NCI-H2171 (cell line): ENCODE results near the gene UBL4B.

Experiments used
- DNase-seq: peaks from one replicate; lab custom pipeline; 2025; lab: John Stamatoyannopoulos, UW

Gene UBL4B

DNA sequence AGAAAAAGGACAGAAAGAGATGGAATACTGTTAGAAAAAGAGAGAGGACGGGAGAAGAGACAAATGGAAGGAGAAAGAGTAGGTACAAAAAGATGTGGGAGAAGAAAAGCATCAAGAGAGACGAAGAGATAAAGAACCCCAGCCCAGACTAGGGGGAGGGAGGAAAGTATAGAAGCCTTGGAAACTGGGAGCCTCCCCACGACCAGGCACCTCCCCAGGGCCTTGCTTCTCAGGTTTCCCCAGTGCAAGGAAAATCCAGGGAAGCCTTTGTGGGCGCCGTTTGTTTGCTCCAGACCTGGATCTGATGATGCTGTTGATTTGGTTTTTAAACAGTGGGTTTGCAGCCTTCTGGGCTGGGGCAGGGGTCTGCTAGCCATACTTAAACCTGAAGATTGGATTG, 26.6 kb upstream of the UBL4B start:
- no peak for DNase-seq

DNA sequence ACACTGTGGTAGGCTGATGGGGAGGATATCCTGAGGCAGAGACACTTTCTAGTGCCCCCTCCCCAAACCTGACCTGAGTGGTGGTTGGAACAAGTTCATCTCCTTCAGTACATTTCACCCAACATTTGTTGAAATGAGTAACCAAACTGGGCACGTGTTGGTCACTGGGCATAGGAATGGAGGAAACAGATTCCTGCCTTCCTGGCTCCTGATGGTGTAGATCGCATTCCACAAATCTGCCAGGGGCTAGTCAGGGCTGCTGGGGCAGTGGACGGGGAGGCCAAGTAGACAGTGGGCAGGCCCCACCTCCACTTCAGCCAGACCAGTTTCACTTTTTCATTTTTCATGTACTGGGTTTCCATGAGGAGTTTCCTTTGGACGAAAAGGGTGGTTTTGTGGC, 25.3 kb upstream of the UBL4B start:
- DNase-seq = no peak

- DNase-seq = peak; percentile 29
Measured at GRCh38 chr1:110087812-110088738, 24.2 kb upstream of the UBL4B start.

GRCh38 chr1:110088739-110089316, 23.4 kb upstream of the UBL4B start:
- no peak for DNase-seq

DNA sequence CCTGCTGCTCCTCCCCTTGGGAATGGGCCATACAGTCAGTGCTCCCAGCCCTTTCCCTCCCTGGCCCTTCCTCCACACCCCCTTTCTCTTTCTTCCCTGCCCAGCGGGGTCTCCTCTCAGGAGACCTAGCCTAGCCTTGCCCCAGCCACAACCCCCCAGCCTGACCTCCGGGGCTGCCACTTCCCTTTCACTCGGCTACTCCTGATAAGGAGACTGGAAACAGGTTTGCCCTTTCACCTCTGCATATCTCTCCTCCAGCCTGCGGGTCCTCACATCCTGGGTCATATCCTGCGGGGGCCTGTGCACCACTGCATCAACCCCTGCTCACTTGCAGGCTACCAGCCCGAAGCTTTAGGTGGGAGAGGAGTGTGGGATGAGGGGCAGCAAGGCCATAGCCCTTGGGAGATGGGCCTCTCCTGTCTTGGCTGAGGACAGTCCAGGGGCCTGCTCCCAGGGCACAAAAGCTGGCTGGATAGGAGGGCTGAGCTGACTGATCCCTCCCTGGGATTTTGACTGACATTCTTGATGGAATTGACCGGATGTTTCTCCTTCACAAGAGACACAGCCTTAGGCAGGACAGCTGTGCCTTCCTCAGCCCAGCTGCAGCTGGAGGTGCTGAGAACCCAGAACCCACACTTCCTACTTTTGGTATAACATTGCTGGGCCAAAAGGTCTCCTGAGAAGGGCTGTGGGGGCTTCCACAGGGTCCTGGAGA, 22.5 kb upstream of the UBL4B start:
- DNase-seq = no peak

- no peak for DNase-seq
Measured at GRCh38 chr1:110091381-110091780, 20.9 kb upstream of the UBL4B start.

DNA sequence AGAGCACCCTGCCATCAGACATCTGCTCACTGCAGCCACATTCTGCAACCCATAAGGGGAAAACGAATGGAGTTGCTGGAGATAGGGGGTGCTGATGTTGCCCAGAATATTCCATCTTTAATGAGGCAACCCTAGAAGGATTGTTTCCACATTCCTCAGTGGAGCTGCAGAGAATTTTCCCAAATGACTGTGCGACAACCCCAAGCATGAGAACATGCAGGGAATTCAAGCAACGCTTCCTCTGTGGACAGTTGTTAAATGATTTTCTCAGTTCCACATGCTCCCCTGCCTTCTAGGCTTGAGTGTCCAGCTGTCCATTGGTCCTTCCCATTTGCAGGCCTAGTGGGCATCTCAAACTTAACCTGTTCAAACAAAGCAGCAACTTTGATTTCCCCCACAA, 20.5 kb upstream of the UBL4B start:
- no peak for DNase-seq

DNA sequence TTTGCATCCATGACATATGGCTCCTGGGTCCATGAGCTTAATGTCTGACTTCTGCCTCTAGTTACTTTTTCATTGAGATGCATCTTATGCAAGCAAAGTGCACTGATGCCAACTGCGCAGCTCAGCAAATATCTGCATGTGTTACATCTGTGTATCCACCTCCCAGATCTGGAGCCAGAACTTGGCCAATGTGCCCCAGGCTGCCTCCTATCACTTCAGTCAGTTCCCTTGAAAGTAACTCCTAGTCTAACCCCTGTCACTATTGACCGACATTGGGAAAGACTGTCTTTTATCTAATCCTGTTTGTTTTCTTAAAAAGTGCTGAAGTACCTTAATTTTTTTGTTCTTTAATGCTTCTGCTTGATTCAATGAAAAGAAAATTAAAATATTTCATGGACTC, 19.3 kb upstream of the UBL4B start:
- no peak for DNase-seq

DNA sequence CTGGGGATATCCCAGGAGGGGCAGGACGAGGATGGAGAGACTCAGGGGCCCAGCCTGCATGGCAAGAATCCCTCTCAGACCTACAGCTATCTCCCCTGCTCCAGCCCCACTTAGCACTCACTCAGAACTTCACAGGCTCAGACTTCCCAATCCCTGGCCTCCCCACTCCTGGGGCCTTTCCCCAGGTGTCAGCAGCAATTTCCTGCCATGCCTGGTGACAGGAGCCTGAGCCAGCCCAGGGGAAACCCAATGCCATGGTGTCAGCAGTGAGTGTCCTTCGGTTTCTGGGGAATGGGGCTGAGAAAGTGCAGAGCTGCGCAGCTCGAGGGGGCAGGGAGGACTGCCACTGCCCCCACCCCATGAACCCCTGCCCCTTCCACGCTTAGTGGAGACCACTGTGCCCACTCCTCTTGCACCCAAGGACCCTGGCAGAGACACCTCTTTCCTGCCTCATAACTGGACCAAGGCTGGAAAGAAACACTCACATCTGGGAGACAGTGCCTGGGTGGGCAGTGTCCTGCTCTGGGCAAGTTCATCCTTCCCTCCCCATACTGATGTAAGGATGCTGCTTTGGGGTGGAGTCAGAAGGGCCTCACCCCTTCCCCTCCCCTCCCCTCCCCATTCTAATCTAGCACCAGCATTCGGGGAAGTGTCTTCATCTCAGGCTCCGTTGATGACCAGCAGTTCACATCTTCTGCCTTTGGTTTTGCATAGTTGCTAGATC, 17.1 kb upstream of the UBL4B start:
- DNase-seq = no peak

GRCh38 chr1:110097507-110098221, 14.6 kb upstream of the UBL4B start:
- DNase-seq = no peak

DNA sequence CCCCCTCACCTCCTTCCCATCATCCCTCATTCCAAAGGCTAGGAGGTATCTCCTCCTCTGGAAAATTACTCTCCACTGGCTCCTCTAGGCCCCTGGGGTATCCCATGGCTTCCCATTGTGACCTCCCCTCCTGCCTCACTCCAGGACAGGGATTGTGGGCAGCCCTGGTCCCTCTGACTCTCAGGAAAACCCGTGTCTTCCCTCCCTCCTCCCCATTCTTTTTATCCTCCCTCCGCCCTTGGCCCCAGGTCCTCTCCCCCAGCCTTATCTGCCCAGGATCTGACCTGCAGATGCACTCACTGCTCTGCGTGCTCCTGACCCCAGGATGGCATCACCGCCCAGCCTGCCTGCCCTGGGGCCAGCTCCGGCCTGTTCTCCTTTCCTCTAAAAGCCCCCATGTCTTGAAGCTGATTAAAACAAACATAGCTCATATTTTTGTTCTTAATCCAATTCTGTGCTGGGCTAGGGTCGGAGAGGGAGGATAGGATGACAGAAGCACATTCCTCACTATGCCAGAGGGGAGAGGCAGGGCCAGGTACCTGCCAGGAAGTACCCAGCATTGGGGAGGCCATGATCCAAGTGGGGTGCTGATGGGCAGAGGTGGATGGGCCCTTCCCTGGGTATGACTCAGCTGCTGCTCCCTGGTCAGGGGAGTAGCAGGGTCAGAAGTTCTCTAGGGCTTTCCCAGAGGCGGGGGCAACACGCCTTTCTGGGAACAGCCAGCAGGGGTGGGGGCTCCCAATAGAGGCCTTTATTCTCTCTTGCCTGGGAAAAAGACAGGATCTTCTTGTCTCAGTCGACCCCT, 13.8 kb upstream of the UBL4B start:
- DNase-seq = no peak

- no peak for DNase-seq
Measured at GRCh38 chr1:110100335-110100734, 11.9 kb upstream of the UBL4B start.

DNA sequence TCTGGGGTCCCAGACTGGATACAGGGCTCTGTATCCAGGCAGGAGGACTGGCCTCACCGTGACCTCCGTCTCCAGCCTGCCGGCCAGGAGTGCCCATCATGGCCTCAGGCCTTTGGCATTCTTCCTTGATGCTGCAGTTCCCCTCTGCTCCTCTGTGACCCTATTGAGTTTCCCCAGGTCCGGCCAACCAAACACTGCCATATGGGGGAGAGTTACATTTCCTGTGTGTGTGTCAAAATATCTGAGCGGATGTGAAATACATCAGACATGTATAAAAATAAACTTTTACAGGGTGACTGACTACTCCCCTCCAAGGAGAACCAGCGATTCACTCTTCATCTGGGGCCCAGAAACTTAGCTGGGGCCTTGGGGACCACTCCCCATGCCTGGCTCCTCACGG, 10.2 kb upstream of the UBL4B start:
- DNase-seq = no peak

- DNase-seq = peak; percentile 45
Measured at GRCh38 chr1:110106013-110106941, 6.0 kb upstream of the UBL4B start.

DNA sequence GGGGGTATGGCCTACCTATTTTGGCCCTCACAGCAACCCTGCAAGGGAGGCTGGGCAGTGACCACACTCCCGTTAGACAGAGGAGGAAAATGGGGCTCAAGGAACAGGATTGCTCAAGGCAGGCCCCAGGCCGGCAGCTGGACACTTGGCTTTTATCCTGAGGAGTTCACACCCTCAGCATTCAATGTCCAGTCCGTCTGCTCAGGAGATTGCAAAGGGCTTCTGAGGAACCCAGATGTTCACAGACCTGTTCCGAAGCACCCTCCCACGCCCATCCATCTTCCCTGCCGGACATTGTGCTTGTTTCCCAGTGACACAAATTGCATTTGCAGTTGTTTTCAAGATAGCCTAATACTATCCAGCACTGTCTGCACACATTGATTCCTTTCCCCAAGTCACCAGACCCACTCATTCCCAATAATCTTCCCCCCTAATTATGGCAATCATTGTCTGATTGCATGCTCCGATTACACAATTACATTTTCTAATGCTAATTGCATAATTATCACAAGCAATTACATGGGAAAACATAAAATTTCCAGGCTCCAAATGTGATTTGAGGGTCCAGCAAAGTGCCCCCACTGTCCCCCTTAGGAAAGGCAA, 4.3 kb upstream of the UBL4B start:
- no peak for DNase-seq

- no peak for DNase-seq
Measured at GRCh38 chr1:110111081-110111480, 1.2 kb upstream of the UBL4B start.

DNA sequence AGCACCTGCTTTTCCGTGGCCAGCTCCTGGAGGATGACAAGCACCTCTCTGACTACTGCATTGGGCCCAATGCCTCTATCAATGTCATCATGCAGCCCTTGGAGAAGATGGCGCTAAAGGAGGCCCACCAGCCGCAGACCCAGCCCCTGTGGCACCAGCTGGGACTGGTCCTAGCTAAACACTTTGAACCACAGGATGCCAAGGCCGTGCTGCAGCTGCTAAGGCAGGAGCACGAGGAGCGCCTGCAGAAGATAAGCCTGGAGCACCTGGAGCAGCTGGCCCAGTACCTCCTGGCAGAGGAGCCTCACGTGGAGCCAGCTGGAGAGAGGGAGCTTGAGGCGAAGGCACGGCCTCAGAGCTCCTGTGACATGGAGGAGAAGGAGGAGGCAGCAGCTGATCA, 413 bp downstream of the UBL4B start:
- DNase-seq = no peak

- DNase-seq = no peak
Measured at GRCh38 chr1:110113551-110113950, 1.3 kb downstream of the UBL4B start.

- no peak for DNase-seq
Measured at GRCh38 chr1:110114173-110114572, 1.9 kb downstream of the UBL4B start.
